H9 (cell line): ENCODE results near the gene FOXR1. TPM values are rescaled to one million over a fixed set of nuclear protein-coding genes. Genes with fewer than 3 reads are reported as not detected.

Experiments used
- DNase-seq: peaks from one replicate; pipeline ENCODE4 v3.0.0-alpha.2; 2017
- H2AFZ ChIP-seq: one replicate; pipeline ENCODE4 v1.6.1; 2013; ENCODE audit warnings: mild to moderate bottlenecking, low read length, control low read depth, moderate library complexity
- H2AK5ac ChIP-seq: 2 replicates; pipeline ENCODE4 v1.6.1; 2013; ENCODE audit warnings: low read length, control low read depth, mixed read lengths; ENCODE audit not compliant: insufficient read length
- H2BK120ac ChIP-seq: one replicate; pipeline ENCODE4 v1.6.1; 2013; ENCODE audit warnings: low read depth, mild to moderate bottlenecking, low read length, control low read depth, inconsistent platforms; ENCODE audit not compliant: poor library complexity, severe bottlenecking
- H2BK12ac ChIP-seq: 2 replicates; pipeline ENCODE4 v1.6.1; 2013; ENCODE audit warnings: low read length, control low read depth, mixed read lengths, low read depth; ENCODE audit not compliant: insufficient read length
- H2BK15ac ChIP-seq: 2 replicates; pipeline ENCODE4 v1.6.1; 2013; ENCODE audit warnings: low read depth, low read length, control low read depth
- H2BK20ac ChIP-seq: one replicate; pipeline ENCODE4 v1.6.1; 2013; ENCODE audit warnings: low read depth, mild to moderate bottlenecking, low read length, control low read depth, inconsistent platforms; ENCODE audit not compliant: poor library complexity, severe bottlenecking
- H2BK5ac ChIP-seq: 2 replicates; pipeline ENCODE4 v1.6.1; 2013; ENCODE audit warnings: low read length, control low read depth, mixed read lengths; ENCODE audit not compliant: insufficient read length
- H3K14ac ChIP-seq: 2 replicates; pipeline ENCODE4 v1.6.1; 2013; ENCODE audit warnings: low read length, control low read depth; ENCODE audit not compliant: insufficient read depth
- H3K18ac ChIP-seq: 2 replicates; pipeline ENCODE4 v1.6.1; 2013; ENCODE audit warnings: low read depth, mild to moderate bottlenecking, mixed read lengths, low read length, control low read depth; ENCODE audit not compliant: insufficient read length
- H3K23ac ChIP-seq: 2 replicates; pipeline ENCODE4 v1.6.1; 2013; ENCODE audit warnings: low read length, control low read depth, mixed read lengths, low read depth; ENCODE audit not compliant: insufficient read length
- H3K23me2 ChIP-seq: 2 replicates; pipeline ENCODE4 v1.6.1; 2013; ENCODE audit warnings: low read depth, mild to moderate bottlenecking, mixed read lengths, low read length, control low read depth; ENCODE audit not compliant: insufficient read length, poor library complexity, severe bottlenecking
- H3K27ac ChIP-seq: 2 replicates; pipeline ENCODE4 v1.5.1; 2013; ENCODE audit warnings: low read length, control low read depth, mixed read lengths, low read depth; ENCODE audit not compliant: insufficient read length
- H3K27me3 ChIP-seq: 2 replicates; pipeline ENCODE4 v1.6.1; 2013; ENCODE audit warnings: low read length, control low read depth, inconsistent platforms; ENCODE audit not compliant: insufficient read depth
- H3K4ac ChIP-seq: 2 replicates; pipeline ENCODE4 v1.6.1; 2013; ENCODE audit warnings: low read depth, mild to moderate bottlenecking, control low read depth, inconsistent platforms, low read length, moderate library complexity
- H3K4me1 ChIP-seq: 2 replicates; pipeline ENCODE4 v1.6.1; 2013; ENCODE audit warnings: low read length, control low read depth, inconsistent platforms; ENCODE audit not compliant: insufficient read depth
- H3K4me2 ChIP-seq: 2 replicates; pipeline ENCODE4 v1.6.1; 2013; ENCODE audit warnings: low read length, control low read depth, mixed read lengths; ENCODE audit not compliant: insufficient read length, insufficient read depth
- H3K56ac ChIP-seq: 2 replicates; pipeline ENCODE4 v1.6.1; 2013; ENCODE audit warnings: low read depth, mild to moderate bottlenecking, mixed read lengths, low read length, control low read depth; ENCODE audit not compliant: insufficient read length
- H3K79me1 ChIP-seq: 2 replicates; pipeline ENCODE4 v1.6.1; 2013; ENCODE audit warnings: low read depth, mild to moderate bottlenecking, moderate library complexity, low read length, control low read depth, inconsistent platforms; ENCODE audit not compliant: insufficient read depth, poor library complexity, severe bottlenecking
- H3K79me2 ChIP-seq: 2 replicates; pipeline ENCODE4 v1.6.1; 2013; ENCODE audit warnings: low read length, control low read depth, inconsistent platforms; ENCODE audit not compliant: insufficient read depth
- H3K9ac ChIP-seq: 2 replicates; pipeline ENCODE4 v1.6.1; 2013; ENCODE audit warnings: low read length, control low read depth, mixed read lengths; ENCODE audit not compliant: insufficient read length; ENCODE audit errors: extremely low read depth
- H3K9me3 ChIP-seq: one replicate; pipeline ENCODE4 v1.6.1; 2013; ENCODE audit warnings: low read depth, low read length, inconsistent platforms; ENCODE audit not compliant: control insufficient read depth
- H3T11ph ChIP-seq: one replicate; pipeline ENCODE4 v1.6.1; 2013; ENCODE audit warnings: mild to moderate bottlenecking, low read length, control low read depth, inconsistent platforms
- H4K20me1 ChIP-seq: one replicate; pipeline ENCODE4 v1.6.1; 2013; ENCODE audit not compliant: control insufficient read depth, insufficient read length, insufficient read depth
- H4K5ac ChIP-seq: 2 replicates; pipeline ENCODE4 v1.6.1; 2013; ENCODE audit warnings: low read depth, mild to moderate bottlenecking, mixed read lengths, low read length, control low read depth; ENCODE audit not compliant: insufficient read length
- H4K8ac ChIP-seq: replicated peaks from 2 replicates; pipeline ENCODE4 v1.6.1; 2013; ENCODE audit warnings: low read length, control low read depth, mixed read lengths, low read depth; ENCODE audit not compliant: insufficient read length
- H4K91ac ChIP-seq: 2 replicates; pipeline ENCODE4 v1.6.1; 2013; ENCODE audit warnings: low read depth, mild to moderate bottlenecking, moderate library complexity, mixed read lengths, low read length, control low read depth; ENCODE audit not compliant: insufficient read length
- H3K27ac Mint-ChIP-seq, 3 experiments: 2 replicates in 2 of 3; 3 replicates in 1 of 3; pipeline ENCODE4 v1.8.0; 2020 to 2021; ENCODE audit warnings: mixed read lengths in 3 of 3, mild to moderate bottlenecking in 1 of 3, moderate library complexity in 1 of 3
- H3K27me3 Mint-ChIP-seq: 2 replicates; pipeline ENCODE4 v1.8.0; 2021; ENCODE audit warnings: low read depth, mild to moderate bottlenecking, moderate library complexity, mixed read lengths
- H3K36me3 Mint-ChIP-seq, 3 experiments: 2 replicates in 2 of 3; 3 replicates in 1 of 3; pipeline ENCODE4 v1.8.0; 2020 to 2021; ENCODE audit warnings: low read depth in 3 of 3, mixed read lengths in 3 of 3; ENCODE audit not compliant: insufficient read depth in 1 of 3
- H3K4me1 Mint-ChIP-seq, 2 experiments: 2 replicates each; pipeline ENCODE4 v1.8.0; 2020; ENCODE audit warnings: mixed read lengths in 2 of 2
- H3K4me3 Mint-ChIP-seq, 2 experiments: 2 replicates in 1 of 2; 3 replicates in 1 of 2; pipeline ENCODE4 v1.8.0; 2020 to 2021; ENCODE audit warnings: mild to moderate bottlenecking in 2 of 2, mixed read lengths in 2 of 2, moderate library complexity in 1 of 2
- H3K9me3 Mint-ChIP-seq, 2 experiments: 2 replicates in 1 of 2; 3 replicates in 1 of 2; pipeline ENCODE4 v1.8.0; 2020; ENCODE audit warnings: mild to moderate bottlenecking in 2 of 2, mixed read lengths in 2 of 2, moderate library complexity in 1 of 2
- CTCF ChIP-seq: fragments of 200-600 bp; sonication (generic); conservative IDR thresholded peaks from 3 replicates; pipeline ENCODE4 v1.8.0; 2021; ENCODE audit warnings: antibody characterized with exemption, mild to moderate bottlenecking
- WGBS: extraction: QIAGEN DNeasy Blood & Tissue Kit; methylation state at CpG from one replicate; pipeline ENCODE4 v1.1.7; 2013; ENCODE audit warnings: missing lambda C conversion rate, low lambda C conversion rate, mixed read lengths; ENCODE audit not compliant: insufficient read length; ENCODE audit errors: extremely low coverage; 5-methylcytosine and 5-hydroxymethylcytosine counted together
- total RNA-seq: library from RNA; stranded (reverse); gene quantifications from 2 replicates; pipeline ENCODE4 v1.2.1, GENCODE V29; 2021

The FOXR1 gene
- total RNA-seq, 1 experiment from 2014 or later, result not detected

GRCh38 chr11:118928101-118928869 is 43.3 kb upstream of the FOXR1 start:
- Mint-ChIP-seq H3K36me3 (peaks cover 0 to 5% (median 2%) of the 10 kb centered on the region in 3 experiments; a peak in 2 of 7 replicates), H3K27ac (peak overlapping the region; percentile 83 to 98 (median 85)), H3K27me3 (peaks cover 27% of the 10 kb centered on the region), H3K4me3 (peak overlapping the region; percentile 89 to 96), H3K9me3 (no peaks in the 10 kb centered on the region), H3K4me1 (peaks cover 46 to 48% of the 10 kb centered on the region in 2 experiments)
- Histone ChIP-seq H4K5ac (no peak overlapping the region), H4K91ac (no peak overlapping the region), H3K18ac (no peak overlapping the region), H3K9me3 (no peaks in the 10 kb centered on the region), H3T11ph (no peak overlapping the region), H2BK15ac (no peak overlapping the region), H2BK5ac (no peak overlapping the region), H3K79me2 (peaks cover 14% of the 10 kb centered on the region; the same call in 1 of the 2 replicates), H3K14ac (no peak overlapping the region), H2BK120ac (no peak overlapping the region), H2BK12ac (no peak overlapping the region), H3K4me1 (peaks cover 8% of the 10 kb centered on the region; the same call in 1 of the 2 replicates), H3K23me2 (peaks cover 35% of the 10 kb centered on the region), H3K27ac (no peak overlapping the region), H4K8ac (no peak overlapping the region), H3K23ac (no peak overlapping the region), H3K56ac (no peak overlapping the region), H2AK5ac (no peak overlapping the region), H2BK20ac (no peak overlapping the region), H3K4ac (no peak overlapping the region), H3K9ac (no peak overlapping the region), H2AFZ (no peak overlapping the region), H3K4me2 (peak overlapping the region; percentile 86), H4K20me1 (no peaks in the 10 kb centered on the region), H3K79me1 (no peaks in the 10 kb centered on the region), H3K27me3 (peaks cover 2% of the 10 kb centered on the region; the same call in 1 of the 2 replicates)
- peak; percentile 97 for TF ChIP-seq CTCF
- peak; percentile 92 for DNase-seq
- no CpG with 5 or more reads among the region's 32 CpGs for WGBS
